Dendritic cell treated with granulocyte-macrophage colony-stimulating factor and Interleukin-4, amounts not matched to agents 40 ng/mL and 50 ng/mL, for 4 days (primary cell): ENCODE data around the gene NOL12.

ENCODE experiments used
- H3K27ac Mint-ChIP-seq: one replicate; pipeline ENCODE4 v1.8.0; 2022; ENCODE audit warnings: mild to moderate bottlenecking, mixed read lengths
- H3K27me3 Mint-ChIP-seq: one replicate; pipeline ENCODE4 v1.8.0; 2022; ENCODE audit warnings: mild to moderate bottlenecking, mixed read lengths
- H3K36me3 Mint-ChIP-seq: one replicate; pipeline ENCODE4 v1.8.0; 2022; ENCODE audit warnings: low read depth, mixed read lengths
- H3K4me1 Mint-ChIP-seq: one replicate; pipeline ENCODE4 v1.8.0; 2022; ENCODE audit warnings: low read depth, mixed read lengths
- H3K4me3 Mint-ChIP-seq: one replicate; pipeline ENCODE4 v1.8.0; 2022; ENCODE audit warnings: mild to moderate bottlenecking, moderate library complexity, mixed read lengths
- H3K9me3 Mint-ChIP-seq: one replicate; pipeline ENCODE4 v1.8.0; 2022; ENCODE audit warnings: mixed read lengths
- intact Hi-C: fragments of 100-400 bp; cut with micrococcal nuclease; formaldehyde crosslinking; loops from one replicate; pipeline ENCODE4 v1.15.0; 2022

The NOL12 gene

DNA sequence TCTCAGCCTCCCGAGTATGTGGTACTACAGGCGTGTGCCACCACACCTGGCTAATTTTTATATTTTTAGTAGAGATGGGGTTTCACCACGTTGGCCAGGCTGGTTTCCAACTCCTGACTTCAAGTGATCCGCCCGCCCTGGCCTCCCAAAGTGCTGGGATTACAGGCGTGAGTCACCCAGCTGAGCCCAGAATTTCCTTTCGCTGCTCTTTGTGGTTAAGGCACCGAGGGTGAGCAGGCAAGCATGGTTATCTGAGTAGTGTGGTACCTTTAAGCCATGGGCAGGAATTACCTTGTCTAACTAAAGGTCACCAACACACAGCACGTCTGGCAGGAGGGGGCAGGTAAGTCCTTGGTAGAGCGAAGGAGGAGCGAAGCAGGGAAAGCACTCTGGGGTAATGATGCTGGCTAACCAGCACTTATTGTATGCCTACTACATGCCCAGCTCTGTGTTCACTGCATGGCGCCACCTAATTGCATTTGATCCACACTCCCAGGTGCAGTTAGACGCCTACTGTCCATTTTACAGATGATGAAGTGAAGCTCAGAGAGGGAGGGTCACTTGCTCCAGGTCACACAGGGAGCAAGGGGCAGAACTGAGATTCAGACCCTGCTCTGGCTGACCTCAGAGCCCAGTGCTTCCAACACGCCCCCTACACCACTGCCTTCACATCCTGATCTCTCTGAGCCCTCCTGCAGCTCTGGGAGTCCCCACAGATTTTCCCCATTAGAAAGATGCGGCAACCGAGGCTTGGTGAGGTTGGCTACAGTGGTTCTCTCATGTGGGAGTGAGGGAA is 56.4 kb downstream of the NOL12 start:
- H3K36me3 Mint-ChIP-seq = peaks cover 14% of the 10 kb centered on the region
- intact Hi-C loops = no loop called here
- H3K9me3 Mint-ChIP-seq = no peaks in the 10 kb centered on the region
- peak overlapping the region; percentile 33 for H3K27ac Mint-ChIP-seq
- peaks cover 80% of the 10 kb centered on the region for H3K4me1 Mint-ChIP-seq
- no peaks in the 10 kb centered on the region for H3K27me3 Mint-ChIP-seq
- H3K4me3 Mint-ChIP-seq = no peak overlapping the region
